DOHH2 (cell line): ENCODE data around the gene CFAP61.

Source experiments
- H3F3A ChIP-seq: fragments of 200-600 bp; sonication (generic), shearing (Covaris generic); 2 replicates; pipeline ENCODE4 v1.6.0; 2016; ENCODE audit warnings: antibody characterized with exemption, mild to moderate bottlenecking; ENCODE audit not compliant: control insufficient read depth, insufficient read depth
- H3K27ac ChIP-seq: fragments of 200-600 bp; sonication (generic); 2 replicates; pipeline ENCODE4 v1.5.1; 2014; ENCODE audit warnings: low read depth, mild to moderate bottlenecking, low read length, moderate library complexity
- H3K27me3 ChIP-seq: fragments of 200-600 bp; sonication (generic); 2 replicates; pipeline ENCODE4 v1.6.1; 2014; ENCODE audit warnings: mild to moderate bottlenecking, low read length, mixed read lengths; ENCODE audit not compliant: control insufficient read depth
- H3K36me3 ChIP-seq: fragments of 200-600 bp; sonication (generic); 2 replicates; pipeline ENCODE4 v1.6.1; 2014; ENCODE audit warnings: mild to moderate bottlenecking, low read length, moderate library complexity, mixed read lengths; ENCODE audit not compliant: control insufficient read depth
- H3K4me1 ChIP-seq: fragments of 200-600 bp; sonication (generic); 2 replicates; pipeline ENCODE4 v1.6.1; 2014; ENCODE audit warnings: mild to moderate bottlenecking, low read length, mixed read lengths; ENCODE audit not compliant: control insufficient read depth
- H3K4me2 ChIP-seq: fragments of 200-600 bp; sonication (generic); 2 replicates; pipeline ENCODE4 v1.6.0; 2014; ENCODE audit warnings: mild to moderate bottlenecking, low read length, moderate library complexity
- H3K4me3 ChIP-seq: fragments of 200-600 bp; sonication (generic); 2 replicates; pipeline ENCODE4 v1.5.1; 2014; ENCODE audit warnings: mild to moderate bottlenecking, low read length, mixed read lengths
- H3K79me2 ChIP-seq: fragments of 200-600 bp; sonication (generic); 2 replicates; pipeline ENCODE4 v1.6.1; 2014; ENCODE audit warnings: mild to moderate bottlenecking, low read length, mixed read lengths; ENCODE audit not compliant: control insufficient read depth
- H3K9me2 ChIP-seq: fragments of 200-600 bp; sonication (generic); replicated peaks from 2 replicates; pipeline ENCODE4 v1.6.1; 2014; ENCODE audit warnings: mild to moderate bottlenecking, low read length, mixed read lengths; ENCODE audit not compliant: control insufficient read depth
- H3K9me3 ChIP-seq: fragments of 200-600 bp; sonication (generic); 2 replicates; pipeline ENCODE4 v1.6.1; 2014; ENCODE audit warnings: antibody characterized with exemption, low read length, mixed read lengths; ENCODE audit not compliant: control insufficient read depth, insufficient read depth
- H4K20me1 ChIP-seq: fragments of 200-600 bp; sonication (generic); 2 replicates; pipeline ENCODE4 v1.6.0; 2014; ENCODE audit warnings: low read depth, mild to moderate bottlenecking, antibody characterized with exemption, low read length, moderate library complexity; ENCODE audit not compliant: control insufficient read depth, insufficient read depth
- EZH2phosphoT487 ChIP-seq: fragments of 200-600 bp; sonication (generic); IDR thresholded peaks from 2 replicates; pipeline ENCODE4 v1.6.1; 2017; ENCODE audit warnings: borderline replicate concordance, mild to moderate bottlenecking, antibody characterized with exemption, low read length, moderate library complexity, mixed read lengths
- TF ChIP-seq, protein P1 (sequence below): fragments of 200-600 bp; sonication (generic); IDR thresholded peaks from one replicate; pipeline ENCODE4 v1.5.1; 2014; ENCODE audit warnings: antibody characterized with exemption, mild to moderate bottlenecking, low read depth, low read length; ENCODE audit not compliant: poor library complexity, severe bottlenecking

Gene CFAP61

DNA sequence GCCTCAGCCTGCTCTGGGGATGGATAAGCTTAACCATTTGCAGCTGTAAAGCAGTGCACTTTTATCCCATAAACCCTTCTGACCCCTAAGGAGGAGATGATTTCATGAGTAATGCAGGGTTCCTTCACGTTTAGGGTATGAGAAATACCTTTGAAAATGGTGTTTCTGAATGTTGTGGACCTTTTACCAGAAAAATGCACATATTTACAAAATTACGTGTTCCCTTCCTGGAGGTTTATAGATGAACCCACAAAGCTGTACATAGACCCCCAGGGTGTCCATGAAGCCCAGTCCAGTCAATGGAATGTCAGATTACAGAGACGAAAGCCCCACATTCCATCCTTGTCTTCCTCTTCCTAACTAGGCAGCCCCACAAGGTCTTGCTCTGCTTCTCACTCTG lies 237.0 kb downstream of the CFAP61 start:
- Histone ChIP-seq H3K27me3 (no peaks in the 10 kb centered on the region), H3K4me1 (no peaks in the 10 kb centered on the region), H3K9me2 (no peaks in the 10 kb centered on the region), H3K36me3 (no peaks in the 10 kb centered on the region), H3F3A (no peaks in the 10 kb centered on the region), H3K9me3 (no peaks in the 10 kb centered on the region), H3K4me2 (no peak overlapping the region), H3K4me3 (no peak overlapping the region), H4K20me1 (no peaks in the 10 kb centered on the region), H3K27ac (no peak overlapping the region), H3K79me2 (no peaks in the 10 kb centered on the region)
- TF ChIP-seq EZH2phosphoT487, result no peak
- TF ChIP-seq, protein P1, sequence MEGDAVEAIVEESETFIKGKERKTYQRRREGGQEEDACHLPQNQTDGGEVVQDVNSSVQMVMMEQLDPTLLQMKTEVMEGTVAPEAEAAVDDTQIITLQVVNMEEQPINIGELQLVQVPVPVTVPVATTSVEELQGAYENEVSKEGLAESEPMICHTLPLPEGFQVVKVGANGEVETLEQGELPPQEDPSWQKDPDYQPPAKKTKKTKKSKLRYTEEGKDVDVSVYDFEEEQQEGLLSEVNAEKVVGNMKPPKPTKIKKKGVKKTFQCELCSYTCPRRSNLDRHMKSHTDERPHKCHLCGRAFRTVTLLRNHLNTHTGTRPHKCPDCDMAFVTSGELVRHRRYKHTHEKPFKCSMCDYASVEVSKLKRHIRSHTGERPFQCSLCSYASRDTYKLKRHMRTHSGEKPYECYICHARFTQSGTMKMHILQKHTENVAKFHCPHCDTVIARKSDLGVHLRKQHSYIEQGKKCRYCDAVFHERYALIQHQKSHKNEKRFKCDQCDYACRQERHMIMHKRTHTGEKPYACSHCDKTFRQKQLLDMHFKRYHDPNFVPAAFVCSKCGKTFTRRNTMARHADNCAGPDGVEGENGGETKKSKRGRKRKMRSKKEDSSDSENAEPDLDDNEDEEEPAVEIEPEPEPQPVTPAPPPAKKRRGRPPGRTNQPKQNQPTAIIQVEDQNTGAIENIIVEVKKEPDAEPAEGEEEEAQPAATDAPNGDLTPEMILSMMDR, result no peak

DNA sequence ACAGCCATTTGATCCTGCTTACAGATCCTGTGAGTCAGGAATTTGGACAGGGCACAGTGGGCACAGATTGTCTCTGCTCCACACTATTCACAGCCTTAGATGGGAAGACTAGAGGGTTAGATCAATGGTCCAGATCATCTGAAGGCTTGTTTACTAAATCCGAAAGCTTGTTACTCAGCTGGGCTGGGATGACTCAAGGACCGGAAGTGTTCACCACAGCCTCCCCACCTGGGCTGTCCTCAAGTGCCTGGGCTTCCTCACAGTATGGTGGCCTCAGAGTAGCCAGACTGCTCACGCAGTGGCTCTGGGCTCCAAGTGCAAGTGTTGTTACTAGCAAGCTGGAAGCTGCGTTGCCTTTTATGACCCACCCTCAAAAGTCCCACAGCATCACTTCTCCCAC lies 240.1 kb downstream of the CFAP61 start:
- H3K9me2 ChIP-seq, result no peaks in the 10 kb centered on the region
- H3F3A ChIP-seq, result no peaks in the 10 kb centered on the region
- no peak overlapping the region for H3K4me3 ChIP-seq
- no peak overlapping the region for H3K4me2 ChIP-seq
- TF ChIP-seq, protein P1, result no peak
- no peak for TF ChIP-seq EZH2phosphoT487
- H3K9me3 ChIP-seq, result no peaks in the 10 kb centered on the region
- no peak overlapping the region for H3K27ac ChIP-seq
- H3K4me1 ChIP-seq, result no peaks in the 10 kb centered on the region
- no peaks in the 10 kb centered on the region for H4K20me1 ChIP-seq
- no peaks in the 10 kb centered on the region for H3K36me3 ChIP-seq
- H3K79me2 ChIP-seq, result no peaks in the 10 kb centered on the region
- H3K27me3 ChIP-seq, result no peaks in the 10 kb centered on the region

DNA sequence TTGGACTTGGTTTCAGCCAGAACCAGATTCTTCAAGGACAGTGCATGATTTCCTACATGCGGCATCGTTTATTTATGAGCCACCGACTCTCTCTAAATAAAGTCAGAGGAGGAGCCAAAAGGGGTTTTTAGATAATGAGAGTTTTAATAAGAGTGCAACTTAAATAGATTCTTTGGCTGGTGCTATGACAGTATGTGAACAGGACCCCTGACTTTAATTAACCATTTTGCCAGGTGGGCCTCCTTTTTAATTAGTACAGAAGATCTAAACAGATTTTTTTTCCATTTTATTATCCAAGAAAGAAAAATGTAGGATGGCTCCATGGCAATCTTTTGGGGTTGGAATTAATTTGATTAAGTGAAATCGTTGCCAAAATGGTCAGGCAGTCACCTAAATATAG lies 240.8 kb downstream of the CFAP61 start:
- H3K4me1 ChIP-seq, result no peaks in the 10 kb centered on the region
- H3K4me3 ChIP-seq, result no peak overlapping the region
- H4K20me1 ChIP-seq, result no peaks in the 10 kb centered on the region
- H3K4me2 ChIP-seq, result no peak overlapping the region
- H3K9me2 ChIP-seq, result no peaks in the 10 kb centered on the region
- no peak for TF ChIP-seq EZH2phosphoT487
- TF ChIP-seq, protein P1, result no peak
- no peaks in the 10 kb centered on the region for H3K27me3 ChIP-seq
- no peak overlapping the region for H3K27ac ChIP-seq
- no peaks in the 10 kb centered on the region for H3K36me3 ChIP-seq
- no peaks in the 10 kb centered on the region for H3K79me2 ChIP-seq
- no peaks in the 10 kb centered on the region for H3K9me3 ChIP-seq
- no peaks in the 10 kb centered on the region for H3F3A ChIP-seq
